ENCODE data around the gene OR52N2.

The OR52N2 gene

DNA sequence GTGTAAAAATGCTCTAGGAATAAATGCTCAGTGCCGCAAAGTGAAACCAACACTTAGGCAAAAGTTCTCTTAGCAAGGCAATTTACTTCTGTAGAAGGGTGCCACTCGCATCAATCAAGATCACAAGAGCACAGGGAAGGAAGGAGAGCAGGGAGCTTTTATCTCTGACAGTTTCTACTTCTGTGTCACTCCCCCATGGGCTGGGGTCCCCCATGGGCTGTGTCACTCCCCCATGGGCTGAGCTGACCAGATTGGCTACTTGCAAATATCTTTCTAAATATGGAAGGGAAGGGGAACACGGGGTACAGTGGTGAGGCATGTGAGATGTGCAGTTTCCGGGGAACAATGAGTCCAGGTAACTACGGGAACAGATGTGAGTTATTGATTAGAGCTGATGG lies 397 bp downstream of the OR52N2 start:
- TF ChIP-seq, protein P1, sequence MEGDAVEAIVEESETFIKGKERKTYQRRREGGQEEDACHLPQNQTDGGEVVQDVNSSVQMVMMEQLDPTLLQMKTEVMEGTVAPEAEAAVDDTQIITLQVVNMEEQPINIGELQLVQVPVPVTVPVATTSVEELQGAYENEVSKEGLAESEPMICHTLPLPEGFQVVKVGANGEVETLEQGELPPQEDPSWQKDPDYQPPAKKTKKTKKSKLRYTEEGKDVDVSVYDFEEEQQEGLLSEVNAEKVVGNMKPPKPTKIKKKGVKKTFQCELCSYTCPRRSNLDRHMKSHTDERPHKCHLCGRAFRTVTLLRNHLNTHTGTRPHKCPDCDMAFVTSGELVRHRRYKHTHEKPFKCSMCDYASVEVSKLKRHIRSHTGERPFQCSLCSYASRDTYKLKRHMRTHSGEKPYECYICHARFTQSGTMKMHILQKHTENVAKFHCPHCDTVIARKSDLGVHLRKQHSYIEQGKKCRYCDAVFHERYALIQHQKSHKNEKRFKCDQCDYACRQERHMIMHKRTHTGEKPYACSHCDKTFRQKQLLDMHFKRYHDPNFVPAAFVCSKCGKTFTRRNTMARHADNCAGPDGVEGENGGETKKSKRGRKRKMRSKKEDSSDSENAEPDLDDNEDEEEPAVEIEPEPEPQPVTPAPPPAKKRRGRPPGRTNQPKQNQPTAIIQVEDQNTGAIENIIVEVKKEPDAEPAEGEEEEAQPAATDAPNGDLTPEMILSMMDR (IDR thresholded peaks at IDR 0.05; ENCODE audit: low read length, missing control alignments) = no peak
- no peak for DNase-seq (ENCODE audit: low read depth)
- H3K4me3 ChIP-seq (replicated peaks; ENCODE audit: low read depth, low read length) = peak overlapping the region; percentile 60

DNA sequence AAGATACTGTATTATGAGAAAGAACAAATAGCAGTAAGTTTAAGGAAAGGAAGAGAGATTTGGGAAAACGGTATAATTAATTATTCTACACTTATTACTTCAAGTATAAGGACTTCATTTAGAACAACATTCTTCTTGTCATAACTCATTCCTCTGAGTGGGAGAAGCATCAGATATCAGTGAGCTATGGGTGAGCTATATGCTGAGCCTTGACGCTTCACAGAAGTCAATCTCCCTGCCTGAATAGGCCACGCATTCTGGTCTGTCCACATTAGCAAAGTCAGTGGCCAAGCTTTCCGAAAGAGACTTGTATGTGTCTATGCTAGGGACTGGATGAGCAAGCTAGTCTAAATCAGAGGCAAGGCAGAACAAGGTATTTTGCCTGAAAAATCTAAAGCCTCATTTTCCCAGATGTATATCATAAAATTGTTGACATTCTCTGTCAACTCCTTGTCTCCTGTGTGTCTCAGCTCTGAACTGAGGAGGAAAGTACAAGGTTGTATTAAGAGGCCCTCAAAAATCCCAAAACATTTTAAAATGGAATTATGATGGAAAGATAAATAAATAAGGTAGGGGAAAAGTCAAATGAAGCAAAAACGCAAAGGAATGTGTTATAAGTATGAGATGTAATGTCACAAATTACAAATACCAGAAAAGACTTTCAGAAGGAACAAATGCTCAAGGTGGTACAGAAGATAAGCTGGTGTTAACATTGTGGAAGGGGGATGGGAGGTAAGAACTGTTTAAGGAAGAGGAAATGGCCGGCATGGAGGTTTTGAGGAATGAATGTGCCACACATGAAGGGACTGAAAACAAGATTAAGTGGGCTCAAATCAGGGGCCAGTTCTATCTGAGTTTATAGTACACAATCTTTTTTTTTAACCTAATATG lies 1.4 kb downstream of the OR52N2 start:
- H3K4me3 ChIP-seq (replicated peaks; ENCODE audit: low read depth, low read length) = no peak overlapping the region
- DNase-seq (ENCODE audit: low read depth) = no peak
- TF ChIP-seq, protein P1 (IDR thresholded peaks at IDR 0.05; ENCODE audit: low read length, missing control alignments) = no peak

DNA sequence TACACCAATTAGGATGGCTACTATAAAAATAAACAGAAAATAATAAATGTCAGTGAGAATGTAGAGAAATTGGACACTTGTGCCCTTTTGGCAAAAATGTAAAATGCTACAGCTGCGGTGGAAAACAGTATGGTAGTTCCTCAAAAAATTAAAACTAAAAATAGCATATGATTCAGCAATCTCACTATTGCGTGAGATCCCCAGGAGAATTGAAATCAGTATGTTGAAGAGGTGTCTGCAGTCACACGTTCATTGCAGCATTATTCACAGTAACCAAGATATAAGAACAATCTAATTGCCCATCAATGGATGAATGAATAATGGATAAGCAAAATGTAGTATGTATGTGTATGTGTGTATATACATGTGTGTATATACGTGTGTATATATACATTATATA lies 6.8 kb downstream of the OR52N2 start:
- no peak for DNase-seq (ENCODE audit: low read depth)
- no peak overlapping the region for H3K4me3 ChIP-seq (replicated peaks; ENCODE audit: low read depth, low read length)
- TF ChIP-seq, protein P1 (IDR thresholded peaks at IDR 0.05; ENCODE audit: low read length, missing control alignments) = no peak

DNA sequence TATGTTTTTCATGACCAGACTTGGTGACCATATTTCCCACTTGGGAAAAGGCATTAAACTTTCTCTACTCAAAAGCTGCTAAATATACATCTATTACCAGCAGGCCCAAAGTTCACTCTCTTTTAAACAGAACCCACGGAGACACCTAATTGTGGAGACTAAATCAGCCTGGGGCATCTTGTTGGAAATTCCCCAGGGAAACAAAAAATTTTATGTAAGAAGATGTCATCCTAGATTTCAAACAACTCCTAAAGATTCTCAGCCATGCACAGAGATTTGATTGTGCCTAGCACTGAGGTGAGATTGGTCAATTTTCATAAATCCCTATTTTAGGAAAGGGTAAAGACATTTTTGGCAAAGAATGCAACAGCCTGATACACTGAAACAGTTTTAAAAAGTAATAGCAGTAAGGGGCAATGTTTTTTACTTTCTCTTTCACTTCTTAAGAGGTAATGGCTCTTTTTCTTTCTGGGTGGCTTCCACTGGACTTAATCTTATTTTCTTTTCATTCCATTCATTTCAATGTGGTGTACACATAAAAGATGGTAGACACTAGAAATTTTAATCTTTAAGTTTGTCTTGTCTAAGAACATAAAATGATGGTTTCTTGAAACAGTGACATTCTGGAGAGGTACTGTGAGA lies 9.6 kb downstream of the OR52N2 start:
- H3K4me3 ChIP-seq (replicated peaks; ENCODE audit: low read depth, low read length) = peak overlapping the region; percentile 8
- DNase-seq (ENCODE audit: low read depth) = no peak
- TF ChIP-seq, protein P1 (IDR thresholded peaks at IDR 0.05; ENCODE audit: low read length, missing control alignments) = no peak

DNA sequence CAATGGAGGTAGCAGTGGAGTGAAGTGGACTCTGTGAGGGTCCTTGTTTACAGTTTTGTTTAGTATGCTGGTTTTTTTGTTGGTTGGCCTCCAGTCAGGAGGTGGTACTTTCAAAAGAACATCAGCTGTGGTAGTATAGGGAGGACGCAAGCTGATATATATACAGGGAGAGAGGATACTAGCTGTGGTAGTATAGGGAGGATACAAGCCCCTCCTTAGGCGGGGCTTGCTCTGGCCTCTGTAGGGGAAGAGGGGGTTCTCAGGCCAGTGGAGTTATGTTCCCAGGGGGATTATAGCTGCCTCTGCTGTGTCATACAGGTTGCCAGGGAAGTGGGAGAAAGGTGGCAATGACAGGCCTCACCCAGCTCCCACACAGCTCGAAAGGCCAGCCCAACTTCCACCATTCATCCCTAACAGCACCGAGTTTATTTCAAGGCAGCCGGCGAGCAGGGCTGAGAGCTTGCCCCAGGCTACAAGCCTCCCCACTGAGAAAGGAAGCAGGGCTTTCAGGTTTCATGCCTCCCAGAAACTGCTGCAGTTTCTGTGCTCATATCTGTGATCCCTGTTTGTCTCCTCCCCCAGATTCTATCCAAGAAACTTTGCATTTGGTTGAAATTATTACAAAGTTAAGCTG lies 22.6 kb downstream of the OR52N2 start:
- TF ChIP-seq, protein P1 (IDR thresholded peaks at IDR 0.05; ENCODE audit: low read length, missing control alignments) = no peak
- DNase-seq (ENCODE audit: low read depth) = no peak
- no peak overlapping the region for H3K4me3 ChIP-seq (replicated peaks; ENCODE audit: low read depth, low read length)

DNA sequence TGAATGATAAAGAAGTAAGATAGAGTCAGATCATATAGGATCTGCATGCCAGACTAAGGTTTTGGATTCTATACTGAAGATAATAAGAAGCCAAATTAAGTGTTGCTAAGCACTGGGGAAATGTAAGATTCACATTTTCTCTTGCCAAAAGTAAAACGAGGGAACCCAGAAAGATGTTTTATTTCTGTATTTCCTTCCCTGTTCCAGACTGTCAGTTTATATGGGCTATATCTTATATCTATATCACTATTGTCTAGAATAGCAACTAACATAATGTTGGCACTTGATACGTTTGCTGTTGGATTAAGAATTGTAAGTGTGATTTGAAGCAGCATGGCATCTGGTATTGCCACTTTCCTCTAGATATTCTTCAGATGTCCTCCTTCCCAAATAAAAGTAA lies 24.7 kb downstream of the OR52N2 start:
- no peak overlapping the region for H3K4me3 ChIP-seq (replicated peaks; ENCODE audit: low read depth, low read length)
- DNase-seq (ENCODE audit: low read depth) = no peak
- TF ChIP-seq, protein P1 (IDR thresholded peaks at IDR 0.05; ENCODE audit: low read length, missing control alignments) = no peak
